Epithelial cell of esophagus (primary cell): Measurements from ENCODE around the gene TAOK1.
"Not testable (repeated sequence)": the region's sequence is repeated elsewhere in the genome, so short reads cannot be mapped to it uniquely, and the experiment has no call there.

Source experiments
- DNase-seq: peaks from one replicate; pipeline ENCODE4 v3.0.0; 2010; ENCODE audit warnings: low read depth
- H3K4me3 ChIP-seq: 2 replicates; pipeline ENCODE4 v1.5.1; 2011; ENCODE audit warnings: mild to moderate bottlenecking, low read length, control low read depth
- CTCF ChIP-seq: IDR thresholded peaks from 2 replicates; pipeline ENCODE4 v1.5.1; 2011; ENCODE audit warnings: low read depth, mild to moderate bottlenecking, low read length, control low read depth, inconsistent platforms; ENCODE audit not compliant: insufficient read depth; ENCODE audit errors: missing control alignments

TAOK1 gene

GRCh38 chr17:29389982-29390850 lies at the start of gene TAOK1:
TAOK1 (plus strand) TSS chr17:29390363; CDS start chr17:29451549, 61,186 bp downstream.
- H3K4me3 ChIP-seq = peak within 1 kb of the TSS; percentile 89
- no peak for TF ChIP-seq CTCF
- DNase-seq = peak; percentile 98

- DNase-seq = peak; percentile 70
- no peak overlapping the region for H3K4me3 ChIP-seq
- no peak for TF ChIP-seq CTCF
These were observed 48.4 kb upstream of the TAOK1 start for GRCh38 chr17:29341726-29342125.

GRCh38 chr17:29342158-29342765 lies 47.9 kb upstream of the TAOK1 start:
- TF ChIP-seq CTCF = no peak
- no peak overlapping the region for H3K4me3 ChIP-seq
- no peak for DNase-seq

- no peak for TF ChIP-seq CTCF
- no peak for DNase-seq
- no peak overlapping the region for H3K4me3 ChIP-seq
These were observed 45.8 kb upstream of the TAOK1 start for GRCh38 chr17:29344201-29344856.

GRCh38 chr17:29345066-29345465 lies 45.1 kb upstream of the TAOK1 start:
- H3K4me3 ChIP-seq = no peak overlapping the region
- no peak for DNase-seq
- TF ChIP-seq CTCF = no peak

GRCh38 chr17:29345470-29345869 lies 44.7 kb upstream of the TAOK1 start:
- not testable (repeated sequence) for H3K4me3 ChIP-seq, DNase-seq

GRCh38 chr17:29346462-29346861 lies 43.7 kb upstream of the TAOK1 start:
- DNase-seq = no peak
- no peak overlapping the region for H3K4me3 ChIP-seq
- no peak for TF ChIP-seq CTCF
